NOMO-1 treated with dmso at 0.1 percent for 144 hours (cell line): ENCODE measurements around the gene GPX6.
"Not testable (repeated sequence)": the region's sequence is repeated elsewhere in the genome, so short reads cannot be mapped to it uniquely, and the experiment has no call there.

Experiments used
- DNase-seq: peaks from one replicate; lab custom pipeline; 2025; ENCODE audit not compliant: unreplicated experiment; lab: John Stamatoyannopoulos, UW

GPX6 gene

GRCh38 chr6:28486533-28486932 lies 29.1 kb downstream of the GPX6 start:
- no peak for DNase-seq

GRCh38 chr6:28485482-28485881 lies 30.1 kb downstream of the GPX6 start:
- no peak for DNase-seq

GRCh38 chr6:28480253-28480932 lies 35.2 kb downstream of the GPX6 start:
- DNase-seq = no peak

GRCh38 chr6:28478518-28478917 lies 37.1 kb downstream of the GPX6 start:
- no peak for DNase-seq

DNA sequence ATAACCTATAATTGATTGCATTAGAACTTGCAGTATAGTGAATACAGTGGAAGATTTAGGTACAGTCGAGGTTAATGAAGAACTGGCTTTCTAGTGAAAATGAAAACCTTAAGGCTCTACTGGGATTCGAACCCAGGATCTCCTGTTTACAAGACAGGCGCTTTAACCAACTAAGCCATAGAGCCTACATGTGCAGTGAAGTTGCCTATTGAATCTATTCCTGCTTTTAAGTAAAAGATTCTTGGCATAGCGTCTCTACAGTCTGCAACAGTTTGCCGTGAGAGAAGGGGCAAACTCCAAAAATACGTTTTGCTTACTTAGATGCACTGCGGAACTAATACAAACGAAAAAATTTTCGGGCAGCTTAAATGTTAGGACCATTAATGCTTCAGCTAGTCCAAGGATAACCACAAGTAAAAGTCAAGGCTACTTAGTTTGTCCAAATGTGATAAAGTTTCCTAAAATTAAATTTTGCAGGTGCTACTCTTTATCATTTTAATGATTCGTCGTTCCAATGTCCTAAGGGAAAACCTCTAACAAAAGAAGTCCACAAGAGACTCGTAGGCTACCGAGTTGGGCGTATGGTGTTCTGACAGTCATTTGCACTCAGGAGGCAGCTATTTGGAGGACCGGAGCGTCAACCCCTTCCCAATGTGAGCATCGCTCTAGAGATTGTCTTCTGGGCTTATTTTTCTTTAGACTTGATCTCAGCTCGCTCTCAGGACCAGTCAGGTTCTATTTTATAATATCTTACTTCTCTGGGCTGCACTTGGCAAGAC lies 41.0 kb downstream of the GPX6 start:
- no peak for DNase-seq

GRCh38 chr6:28469153-28469745 lies 46.3 kb downstream of the GPX6 start:
- DNase-seq = not testable (repeated sequence)

- no peak for DNase-seq
These were observed 47.5 kb downstream of the GPX6 start for GRCh38 chr6:28468056-28468455.

DNA sequence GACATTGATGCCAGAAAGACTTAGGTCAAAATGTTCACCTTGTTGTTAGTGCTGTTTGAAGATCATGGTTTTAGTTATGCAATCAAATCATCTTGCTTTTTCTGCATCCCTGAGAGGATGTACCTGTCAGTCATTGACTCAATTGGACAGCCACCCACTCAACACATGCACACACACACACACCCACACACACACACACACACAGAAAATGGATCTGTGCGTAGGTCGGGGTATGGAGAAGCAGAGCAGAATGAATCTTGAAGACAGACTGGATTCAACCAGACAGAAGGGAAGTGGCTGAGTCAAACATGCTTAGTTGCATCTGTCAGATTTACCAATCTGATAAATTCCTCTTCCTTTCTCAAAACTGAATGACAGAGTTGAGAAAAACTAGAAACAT lies 53.2 kb downstream of the GPX6 start:
- no peak for DNase-seq

DNA sequence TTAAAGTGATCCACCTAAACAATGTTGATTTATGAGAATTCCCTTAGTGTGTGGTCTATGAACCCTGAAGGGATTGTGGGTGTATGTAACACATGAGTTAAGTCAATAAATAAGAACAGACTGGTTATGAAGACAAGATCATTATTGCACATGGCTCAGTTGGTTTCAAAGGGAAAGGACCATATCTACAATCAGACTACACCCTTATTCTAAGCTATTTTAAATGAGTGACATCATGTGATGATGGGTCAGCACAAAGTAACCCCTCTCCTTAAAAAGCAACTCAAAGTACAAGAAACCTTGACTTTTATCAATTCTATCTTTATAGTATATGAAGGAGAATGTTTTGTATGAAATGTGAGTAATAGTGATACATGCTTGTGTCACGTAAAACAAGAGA lies 57.0 kb downstream of the GPX6 start:
- DNase-seq = no peak
